Effector memory CD4-positive, alpha-beta T cell (primary cell): ENCODE measurements around the gene JMJD1C.

Source experiments
- DNase-seq, 3 donors: peaks; one replicate each; pipeline ENCODE4 v3.0.0-alpha.2; 2020
- H3K27ac ChIP-seq: 2 replicates; pipeline ENCODE4 v1.7.0; 2013; ENCODE audit warnings: mild to moderate bottlenecking, low read length, moderate library complexity; ENCODE audit not compliant: insufficient read depth, poor library complexity, severe bottlenecking
- H3K27me3 ChIP-seq: replicated peaks from 2 replicates; pipeline ENCODE4 v1.7.0; 2013; ENCODE audit warnings: mild to moderate bottlenecking, low read length; ENCODE audit not compliant: insufficient read depth, control insufficient read depth, poor library complexity, severe bottlenecking
- H3K36me3 ChIP-seq: 2 replicates; pipeline ENCODE4 v1.7.0; 2013; ENCODE audit warnings: mild to moderate bottlenecking, low read length, moderate library complexity; ENCODE audit not compliant: control insufficient read depth, insufficient read depth
- H3K4me1 ChIP-seq: 2 replicates; pipeline ENCODE4 v1.7.0; 2013; ENCODE audit warnings: low read length, mild to moderate bottlenecking; ENCODE audit not compliant: control insufficient read depth, insufficient read depth, poor library complexity, severe bottlenecking
- H3K4me3 ChIP-seq: 2 replicates; pipeline ENCODE4 v1.7.0; 2013; ENCODE audit warnings: low read length, low read depth, mild to moderate bottlenecking; ENCODE audit not compliant: insufficient read depth, poor library complexity, severe bottlenecking
- H3K9me3 ChIP-seq: 2 replicates; pipeline ENCODE4 v1.7.0; 2013; ENCODE audit warnings: mild to moderate bottlenecking, low read length, moderate library complexity; ENCODE audit not compliant: control insufficient read depth

The JMJD1C gene

DNA sequence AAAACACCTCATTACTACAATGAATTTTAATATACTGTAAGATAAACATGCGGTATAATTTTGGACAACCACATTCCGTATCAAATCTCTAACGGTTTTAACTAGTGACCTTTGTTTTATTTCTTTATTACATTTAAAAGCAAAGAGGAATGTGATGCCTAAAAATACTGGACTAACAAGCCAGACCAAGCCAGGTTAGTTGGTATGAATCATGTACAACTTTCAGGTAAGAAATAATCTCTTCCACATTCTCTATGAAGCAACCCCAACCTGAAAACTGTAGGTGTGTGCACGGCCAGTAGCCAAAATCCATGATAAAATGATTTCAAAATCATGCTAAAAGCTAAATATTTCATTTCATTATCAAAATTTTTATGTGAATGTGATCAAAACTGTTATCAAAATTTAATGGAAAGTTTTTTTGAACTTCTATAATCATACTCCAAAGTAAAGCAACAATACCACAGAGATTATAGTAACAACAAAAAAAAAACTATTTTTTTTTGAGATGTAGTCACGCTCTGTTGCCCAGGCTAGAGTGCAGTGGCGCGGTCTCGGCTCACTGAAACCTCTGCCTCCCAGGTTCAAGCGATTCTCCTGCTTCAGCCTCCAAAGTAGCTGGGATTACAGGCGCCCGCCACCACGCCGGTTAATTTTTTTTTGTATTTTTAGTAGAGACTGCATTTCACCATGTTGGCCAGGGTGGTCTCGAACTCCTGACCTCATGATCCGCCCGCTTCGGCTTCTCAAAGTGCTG is 205.5 kb downstream of the JMJD1C start:
- Histone ChIP-seq H3K4me3 (no peak overlapping the region), H3K27ac (no peak overlapping the region), H3K27me3 (no peaks in the 10 kb centered on the region), H3K9me3 (no peaks in the 10 kb centered on the region), H3K36me3 (peaks cover 6% of the 10 kb centered on the region), H3K4me1 (peaks cover 33% of the 10 kb centered on the region)
- DNase-seq, result no peak

DNA sequence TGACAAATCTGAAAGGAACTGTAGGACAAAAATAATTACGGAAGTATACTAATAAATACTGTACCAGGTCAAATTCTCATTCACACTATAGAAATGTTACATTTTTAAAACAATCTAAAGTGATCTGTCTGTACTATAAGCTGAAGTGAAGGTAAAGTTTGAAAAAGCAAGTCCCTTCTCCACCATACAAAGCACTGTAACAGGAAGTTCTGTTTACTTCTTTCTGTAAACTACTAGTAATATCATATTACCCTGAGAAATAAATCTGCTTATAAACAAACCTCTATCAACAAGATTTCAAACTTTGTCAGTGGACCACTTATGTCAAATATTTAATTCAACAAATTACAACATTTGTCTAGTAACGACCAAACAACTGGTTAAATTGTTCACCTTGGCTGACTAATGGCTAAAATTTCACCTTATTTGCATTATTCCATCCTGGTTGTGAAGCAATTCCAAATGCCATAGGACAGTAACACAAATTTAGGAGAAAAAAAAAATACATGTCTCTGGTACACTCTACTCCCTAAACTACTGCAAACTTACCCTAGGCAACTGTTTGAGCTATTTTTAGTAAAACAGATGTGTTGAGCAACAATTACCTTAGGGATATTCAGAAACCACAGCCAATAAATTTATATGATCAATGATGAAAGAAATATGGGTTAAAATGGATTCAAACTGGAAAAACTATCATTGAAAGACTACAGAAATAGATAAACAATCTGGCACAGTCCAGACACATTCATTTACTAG is 206.7 kb downstream of the JMJD1C start:
- H3K4me3 ChIP-seq, result no peak overlapping the region

DNA sequence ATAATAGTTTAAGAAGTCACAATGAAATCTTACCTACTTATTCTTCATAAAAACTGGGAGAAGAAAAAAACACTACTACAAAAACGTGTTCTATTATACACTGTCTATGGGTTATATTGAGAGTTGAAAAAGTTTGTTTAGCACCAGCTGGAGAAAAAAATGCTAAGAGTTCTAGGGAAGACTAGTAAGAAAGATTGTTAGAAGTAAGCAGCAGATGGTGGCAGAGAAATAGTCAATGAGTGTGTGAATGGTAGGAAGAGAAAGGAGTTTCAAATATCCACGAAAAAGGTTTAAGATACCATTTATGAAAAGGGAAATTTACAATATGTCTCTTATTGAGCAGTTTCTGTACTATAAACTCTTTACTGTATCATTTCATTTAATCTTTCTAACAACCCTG is 208.0 kb downstream of the JMJD1C start:
- H3K27ac ChIP-seq, result no peak overlapping the region

More for the DNA sequence above, 206.7 kb downstream of the JMJD1C start:
- no peaks in the 10 kb centered on the region for H3K9me3 ChIP-seq
- peaks cover 30% of the 10 kb centered on the region for H3K4me1 ChIP-seq
- H3K27me3 ChIP-seq, result no peaks in the 10 kb centered on the region
- DNase-seq, result no peak
- no peak overlapping the region for H3K27ac ChIP-seq
- H3K36me3 ChIP-seq, result peaks cover 6% of the 10 kb centered on the region

DNA sequence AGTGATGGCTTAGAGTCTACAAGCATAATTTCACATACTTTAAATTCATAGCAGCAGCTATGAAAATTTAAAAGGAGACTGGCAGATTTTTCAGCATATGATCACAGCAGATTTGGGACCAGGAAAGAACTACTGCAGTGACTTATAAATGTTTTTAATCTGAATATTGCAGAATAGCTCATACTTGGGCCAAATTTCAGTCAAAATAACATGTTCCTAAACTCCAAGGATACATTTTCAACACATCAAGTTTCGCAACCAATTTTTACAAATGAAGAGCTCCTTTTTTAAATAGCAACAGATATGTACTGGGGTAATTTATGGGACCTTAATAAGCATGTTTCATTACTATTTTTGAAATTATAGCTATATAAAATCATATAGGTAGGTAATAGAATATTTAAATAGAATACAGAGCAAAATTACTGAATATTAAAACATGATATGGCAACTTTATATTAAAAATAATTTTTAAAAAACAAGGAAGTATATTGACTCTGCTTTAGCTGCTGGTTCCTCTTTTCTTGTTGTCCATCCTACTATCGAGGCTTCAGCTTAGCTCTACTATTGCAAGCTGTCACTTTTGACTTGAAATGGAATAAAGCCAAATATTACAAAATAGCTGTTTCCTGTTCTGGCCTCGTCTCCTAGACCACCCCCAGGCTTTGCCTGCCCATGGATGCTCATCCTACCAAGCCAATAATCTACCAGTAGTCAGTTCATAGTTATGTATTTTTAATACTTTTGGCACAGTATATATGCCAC is 209.6 kb downstream of the JMJD1C start:
- no peaks in the 10 kb centered on the region for H3K27me3 ChIP-seq
- H3K36me3 ChIP-seq, result peaks cover 4% of the 10 kb centered on the region
- H3K4me3 ChIP-seq, result no peak overlapping the region
- no peaks in the 10 kb centered on the region for H3K9me3 ChIP-seq
- H3K4me1 ChIP-seq, result peaks cover 19% of the 10 kb centered on the region
- DNase-seq, result no peak
- no peak overlapping the region for H3K27ac ChIP-seq

More for the DNA sequence above, 208.0 kb downstream of the JMJD1C start:
- Histone ChIP-seq H3K36me3 (peaks cover 6% of the 10 kb centered on the region), H3K4me3 (no peak overlapping the region), H3K9me3 (no peaks in the 10 kb centered on the region), H3K4me1 (peaks cover 27% of the 10 kb centered on the region), H3K27me3 (no peaks in the 10 kb centered on the region)
- DNase-seq, result no peak

DNA sequence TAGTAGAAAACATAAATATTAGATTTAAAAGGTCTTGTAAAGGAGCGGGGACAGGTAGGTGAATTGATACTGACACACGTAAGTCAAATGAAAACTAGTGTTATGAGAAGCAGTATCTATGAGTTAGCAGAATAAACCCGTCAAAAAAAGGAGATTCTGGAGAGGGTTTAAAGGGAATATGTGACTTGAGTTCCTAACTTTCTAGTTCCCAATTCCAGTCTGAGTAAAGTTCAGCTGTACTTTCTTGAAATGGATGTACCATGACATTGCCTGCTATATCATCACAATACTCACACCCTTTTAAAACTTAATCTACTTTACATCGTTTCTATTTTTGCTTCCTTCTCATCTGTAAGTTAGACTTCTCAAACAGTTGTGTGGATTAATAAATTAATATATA is 210.5 kb downstream of the JMJD1C start:
- Histone ChIP-seq H3K27ac (no peak overlapping the region), H3K27me3 (no peaks in the 10 kb centered on the region), H3K36me3 (no peaks in the 10 kb centered on the region), H3K4me1 (peaks cover 14% of the 10 kb centered on the region), H3K9me3 (no peaks in the 10 kb centered on the region), H3K4me3 (no peak overlapping the region)
- no peak for DNase-seq

DNA sequence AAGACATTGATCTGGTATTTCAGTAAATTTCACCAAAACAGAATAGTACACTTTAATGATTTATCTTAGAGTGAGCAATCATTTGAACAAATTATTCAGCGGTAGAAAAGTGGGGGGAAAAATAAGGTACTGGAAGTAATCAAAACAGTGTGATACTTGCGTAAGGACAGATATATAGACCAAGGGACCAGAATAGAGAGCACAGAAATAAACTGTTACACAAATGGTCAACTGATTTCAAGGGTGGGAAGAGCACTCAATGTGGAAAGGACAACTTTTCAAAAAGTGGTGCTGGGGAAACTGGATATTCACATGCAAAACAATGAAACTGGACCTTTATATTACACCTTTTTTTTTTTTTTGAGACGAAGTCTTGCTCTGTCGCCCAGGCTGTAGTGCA is 212.7 kb downstream of the JMJD1C start:
- H3K4me3 ChIP-seq, result no peak overlapping the region
- H3K4me1 ChIP-seq, result peaks cover 7% of the 10 kb centered on the region
- H3K36me3 ChIP-seq, result no peaks in the 10 kb centered on the region
- no peak overlapping the region for H3K27ac ChIP-seq
- no peak for DNase-seq
- H3K9me3 ChIP-seq, result no peaks in the 10 kb centered on the region
- H3K27me3 ChIP-seq, result no peaks in the 10 kb centered on the region

DNA sequence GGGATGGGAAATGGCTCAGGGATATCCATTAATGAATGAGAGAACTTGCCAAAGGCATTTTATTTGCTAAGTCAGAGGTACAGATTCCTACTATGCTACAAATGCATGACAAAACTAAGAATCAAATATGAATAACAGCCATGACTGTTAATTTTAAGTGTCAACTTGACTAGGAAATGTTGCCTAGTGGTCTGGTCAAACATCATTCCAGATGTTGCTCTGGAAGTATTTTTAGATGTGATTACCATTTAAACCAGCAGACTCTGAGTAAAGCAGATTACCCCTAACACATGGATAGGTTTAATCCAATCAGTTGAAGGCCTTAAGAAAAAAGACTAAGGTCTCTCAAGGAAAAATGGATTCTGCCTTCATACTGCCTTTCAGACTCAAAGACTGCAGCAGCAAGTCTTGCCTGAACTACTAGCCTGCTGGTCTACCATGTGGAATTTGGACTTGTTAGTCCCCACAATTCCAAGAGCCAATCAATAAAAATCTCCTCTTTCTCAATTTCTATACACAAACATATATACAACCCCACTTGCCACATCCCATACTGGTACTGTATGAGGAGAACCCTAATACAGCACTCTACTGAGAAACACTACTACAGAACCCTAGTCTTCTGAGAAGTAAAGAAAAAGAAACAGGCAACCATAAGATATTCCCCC is 213.5 kb downstream of the JMJD1C start:
- Histone ChIP-seq H3K27ac (no peak overlapping the region), H3K9me3 (no peaks in the 10 kb centered on the region), H3K4me3 (no peak overlapping the region), H3K27me3 (no peaks in the 10 kb centered on the region), H3K4me1 (peaks cover 7% of the 10 kb centered on the region), H3K36me3 (no peaks in the 10 kb centered on the region)
- no peak for DNase-seq

DNA sequence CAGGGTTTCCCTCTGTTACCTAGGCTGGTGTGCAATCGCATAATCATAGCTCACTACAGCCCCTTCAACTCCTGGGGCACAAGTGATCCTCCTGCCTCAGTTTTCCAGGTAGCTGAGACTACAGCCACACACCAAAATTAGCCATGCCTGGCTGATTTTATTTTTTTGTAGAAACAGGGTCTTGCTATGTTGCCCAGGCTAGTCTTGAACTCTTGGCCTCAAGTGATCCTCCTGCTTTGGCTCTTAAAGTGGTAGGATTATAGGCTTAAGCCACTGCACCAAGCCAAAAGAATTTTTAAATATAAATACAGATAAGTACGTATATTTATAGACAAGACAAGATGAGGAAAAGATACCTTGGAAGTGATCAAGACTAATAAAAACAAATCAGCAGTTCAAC is 215.7 kb downstream of the JMJD1C start:
- Histone ChIP-seq H3K4me3 (no peak overlapping the region), H3K27me3 (no peaks in the 10 kb centered on the region), H3K4me1 (no peaks in the 10 kb centered on the region), H3K27ac (no peak overlapping the region), H3K36me3 (no peaks in the 10 kb centered on the region), H3K9me3 (no peaks in the 10 kb centered on the region)
- no peak for DNase-seq

DNA sequence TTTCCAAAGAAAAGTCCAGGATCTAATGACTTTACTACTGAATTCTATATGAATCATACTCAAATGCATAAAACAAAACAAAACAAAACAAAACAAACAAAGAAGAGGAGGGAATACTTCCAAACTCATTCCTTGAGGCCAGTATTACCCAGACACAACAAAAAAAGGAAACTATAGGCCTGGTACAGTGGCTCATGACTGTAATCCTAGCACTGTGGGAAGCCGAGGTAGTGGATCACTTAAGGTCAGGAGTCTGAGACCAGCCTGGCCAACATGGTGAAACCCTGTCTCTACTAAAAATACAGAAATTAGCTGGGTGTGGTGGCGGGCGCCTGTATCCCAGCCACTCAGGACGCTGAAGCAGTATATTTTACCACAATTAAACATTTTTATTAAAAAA is 218.0 kb downstream of the JMJD1C start:
- Histone ChIP-seq H3K4me3 (no peak overlapping the region), H3K4me1 (peaks cover 11% of the 10 kb centered on the region), H3K36me3 (no peaks in the 10 kb centered on the region), H3K27ac (no peak overlapping the region), H3K9me3 (no peaks in the 10 kb centered on the region), H3K27me3 (no peaks in the 10 kb centered on the region)
- DNase-seq, result no peak
